NK-92 (cell line): ENCODE results near the gene FLOT1.
"Not testable (repeated sequence)": the region's sequence is repeated elsewhere in the genome, so short reads cannot be mapped to it uniquely, and the experiment has no call there.

Experiments used
- DNase-seq: peaks from one replicate; lab custom pipeline; 2025; ENCODE audit not compliant: unreplicated experiment; lab: John Stamatoyannopoulos, UW

Gene FLOT1

DNA sequence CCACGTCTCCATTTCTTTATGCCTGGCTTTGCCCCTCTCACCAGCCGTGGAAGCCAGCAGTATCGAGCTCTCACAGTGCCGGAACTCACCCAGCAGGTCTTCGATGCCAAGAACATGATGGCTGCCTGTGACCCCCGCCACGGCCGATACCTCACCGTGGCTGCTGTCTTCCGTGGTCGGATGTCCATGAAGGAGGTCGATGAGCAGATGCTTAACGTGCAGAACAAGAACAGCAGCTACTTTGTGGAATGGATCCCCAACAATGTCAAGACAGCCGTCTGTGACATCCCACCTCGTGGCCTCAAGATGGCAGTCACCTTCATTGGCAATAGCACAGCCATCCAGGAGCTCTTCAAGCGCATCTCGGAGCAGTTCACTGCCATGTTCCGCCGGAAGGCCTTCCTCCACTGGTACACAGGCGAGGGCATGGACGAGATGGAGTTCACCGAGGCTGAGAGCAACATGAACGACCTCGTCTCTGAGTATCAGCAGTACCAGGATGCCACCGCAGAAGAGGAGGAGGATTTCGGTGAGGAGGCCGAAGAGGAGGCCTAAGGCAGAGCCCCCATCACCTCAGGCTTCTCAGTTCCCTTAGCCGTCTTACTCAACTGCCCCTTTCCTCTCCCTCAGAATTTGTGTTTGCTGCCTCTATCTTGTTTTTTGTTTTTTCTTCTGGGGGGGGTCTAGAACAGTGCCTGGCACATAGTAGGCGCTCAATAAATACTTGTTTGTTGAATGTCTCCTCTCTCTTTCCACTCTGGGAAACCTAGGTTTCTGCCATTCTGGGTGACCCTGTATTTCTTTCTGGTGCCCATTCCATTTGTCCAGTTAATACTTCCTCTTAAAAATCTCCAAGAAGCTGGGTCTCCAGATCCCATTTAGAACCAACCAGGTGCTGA lies 18.4 kb downstream of the FLOT1 start:
- not testable (repeated sequence) for DNase-seq

DNA sequence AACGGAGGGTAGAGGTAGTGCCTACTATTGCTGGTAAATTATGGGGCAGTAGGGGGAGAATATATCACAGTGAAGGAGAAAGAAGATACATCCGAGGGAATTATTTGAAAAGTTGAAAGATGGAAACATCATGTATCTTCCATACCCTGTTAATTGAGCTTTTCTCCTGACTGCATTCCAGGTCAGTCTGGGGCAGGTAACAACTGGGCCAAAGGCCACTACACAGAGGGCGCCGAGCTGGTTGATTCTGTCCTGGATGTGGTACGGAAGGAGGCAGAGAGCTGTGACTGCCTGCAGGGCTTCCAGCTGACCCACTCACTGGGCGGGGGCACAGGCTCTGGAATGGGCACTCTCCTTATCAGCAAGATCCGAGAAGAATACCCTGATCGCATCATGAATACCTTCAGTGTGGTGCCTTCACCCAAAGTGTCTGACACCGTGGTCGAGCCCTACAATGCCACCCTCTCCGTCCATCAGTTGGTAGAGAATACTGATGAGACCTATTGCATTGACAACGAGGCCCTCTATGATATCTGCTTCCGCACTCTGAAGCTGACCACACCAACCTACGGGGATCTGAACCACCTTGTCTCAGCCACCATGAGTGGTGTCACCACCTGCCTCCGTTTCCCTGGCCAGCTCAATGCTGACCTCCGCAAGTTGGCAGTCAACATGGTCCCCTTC lies 19.2 kb downstream of the FLOT1 start:
- not testable (repeated sequence) for DNase-seq

- no peak for DNase-seq
Measured at GRCh38 chr6:30722280-30723112, 20.0 kb downstream of the FLOT1 start.

DNA sequence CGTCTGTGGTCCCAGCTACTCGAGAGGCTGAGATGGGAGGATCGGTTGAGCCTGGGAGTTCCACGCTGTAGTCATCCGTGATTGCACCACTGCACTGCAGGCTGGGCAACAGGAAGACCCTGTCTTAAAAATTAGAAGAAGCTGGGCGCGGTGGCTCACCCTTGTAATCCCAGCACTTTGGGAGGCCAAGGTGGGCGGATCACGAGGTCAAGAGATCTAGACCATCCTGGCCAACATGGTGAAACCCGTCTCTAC lies 20.5 kb downstream of the FLOT1 start:
- not testable (repeated sequence) for DNase-seq

DNA sequence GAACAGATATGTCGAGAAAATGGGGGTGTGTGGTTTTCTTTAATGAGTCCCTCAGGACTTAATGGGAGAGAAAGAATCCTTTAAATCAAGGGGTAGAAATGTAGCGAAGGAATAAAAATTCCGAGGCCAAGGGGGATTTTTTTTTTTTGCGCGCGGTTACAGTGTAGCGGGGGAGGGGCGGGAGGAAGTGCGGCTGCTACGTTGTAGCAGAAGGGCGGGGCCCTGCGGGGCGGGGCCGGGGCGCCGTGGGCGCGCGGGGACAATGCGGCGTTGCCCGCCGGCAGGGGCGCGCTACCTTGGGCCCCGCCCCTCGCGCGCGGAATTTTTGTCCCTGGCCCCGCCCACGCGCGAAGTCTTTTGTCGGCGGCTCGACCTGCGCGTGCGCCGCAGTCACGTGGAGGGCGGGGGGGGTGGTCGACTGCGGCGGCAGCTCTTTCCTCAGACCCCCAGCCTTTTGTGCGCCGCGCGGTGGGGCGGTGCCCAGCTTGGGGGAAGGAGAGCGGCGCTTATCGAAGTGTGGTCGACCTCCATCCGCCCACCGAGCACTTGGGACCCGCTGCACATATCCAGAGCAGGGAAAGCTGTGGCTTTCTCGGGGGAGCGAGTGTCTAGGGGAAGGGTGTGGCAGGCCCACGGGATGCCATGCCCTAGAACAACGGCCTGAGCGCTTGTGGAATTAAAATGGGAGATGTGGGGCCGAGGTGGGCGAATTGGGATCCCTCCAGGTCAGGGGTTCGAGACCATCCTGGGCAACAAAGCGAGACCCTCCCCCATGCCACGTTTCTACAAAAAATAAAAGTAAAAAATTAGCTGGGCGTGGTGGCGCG lies 21.1 kb downstream of the FLOT1 start:
- DNase-seq, result peak; percentile 46

DNA sequence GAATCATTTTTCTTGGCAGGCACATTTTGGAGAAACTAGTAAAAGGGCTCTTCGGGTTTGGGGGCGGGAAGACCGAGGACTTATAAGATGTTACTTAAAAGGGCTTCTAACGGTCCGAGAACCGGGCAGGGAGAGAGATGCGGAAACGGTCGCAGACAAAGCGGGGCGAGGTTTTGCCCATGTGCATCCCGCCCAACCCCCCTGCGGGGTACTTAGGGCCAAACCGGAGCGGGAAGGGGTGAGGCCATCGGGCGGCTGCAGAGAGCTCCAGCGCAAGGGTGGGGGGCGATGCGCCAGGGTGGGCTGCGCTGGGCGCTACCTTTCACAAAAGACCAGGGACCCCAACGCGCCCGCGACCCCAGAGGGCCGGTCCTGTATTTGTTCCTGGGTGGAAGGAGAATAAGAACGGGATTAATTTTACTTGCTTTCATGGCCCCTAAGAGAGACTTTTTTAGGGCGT lies 21.7 kb downstream of the FLOT1 start:
- DNase-seq, result no peak

GRCh38 chr6:30719791-30720737 lies 22.4 kb downstream of the FLOT1 start, which contains the start of gene TUBB:
TSS of gene TUBB (plus strand) at chr6:30720352. CDS start at chr6:30720507, 155 bp downstream.
- DNase-seq, result peak; percentile 67

DNA sequence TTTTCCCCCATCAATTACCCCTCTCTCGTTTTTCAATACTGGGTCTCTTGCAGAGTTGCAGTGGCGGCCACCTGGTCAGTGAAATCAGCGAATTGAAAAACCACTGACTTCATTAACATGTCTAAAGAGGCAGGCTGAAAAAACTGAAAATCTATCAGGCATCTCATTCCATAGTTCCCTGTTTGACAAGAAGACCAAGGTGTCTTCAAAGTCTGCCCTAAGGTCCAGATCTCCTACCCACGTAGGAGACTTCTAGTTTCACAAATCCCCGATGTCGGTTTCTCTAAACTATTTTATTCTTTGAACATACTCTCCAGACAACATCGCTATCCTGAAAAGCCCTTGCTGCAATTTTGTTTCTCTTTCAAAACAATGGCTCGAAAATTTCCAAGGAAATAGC lies 23.1 kb downstream of the FLOT1 start:
- DNase-seq, result no peak

GRCh38 chr6:30717845-30718720 lies 24.4 kb downstream of the FLOT1 start:
- DNase-seq, result not testable (repeated sequence)

GRCh38 chr6:30717129-30717844 lies 25.2 kb downstream of the FLOT1 start, which contains the start of gene MDC1:
TSS of gene MDC1 (minus strand) at chr6:30717281. CDS start at chr6:30715175, 2,106 bp downstream.
- DNase-seq, result peak; percentile 95

DNA sequence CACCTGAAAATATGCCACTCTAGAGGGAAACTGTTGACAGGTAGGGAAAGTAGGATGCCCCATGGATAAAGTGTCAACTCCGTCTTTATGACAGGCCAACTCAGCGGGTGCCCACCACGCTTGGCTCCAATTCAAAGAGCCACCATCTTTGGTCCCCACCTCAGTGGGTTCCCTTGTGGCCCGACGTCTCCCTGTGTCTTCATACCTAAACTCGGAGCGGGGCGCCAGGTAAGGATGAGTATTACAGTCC lies 25.7 kb downstream of the FLOT1 start:
- DNase-seq, result no peak

DNA sequence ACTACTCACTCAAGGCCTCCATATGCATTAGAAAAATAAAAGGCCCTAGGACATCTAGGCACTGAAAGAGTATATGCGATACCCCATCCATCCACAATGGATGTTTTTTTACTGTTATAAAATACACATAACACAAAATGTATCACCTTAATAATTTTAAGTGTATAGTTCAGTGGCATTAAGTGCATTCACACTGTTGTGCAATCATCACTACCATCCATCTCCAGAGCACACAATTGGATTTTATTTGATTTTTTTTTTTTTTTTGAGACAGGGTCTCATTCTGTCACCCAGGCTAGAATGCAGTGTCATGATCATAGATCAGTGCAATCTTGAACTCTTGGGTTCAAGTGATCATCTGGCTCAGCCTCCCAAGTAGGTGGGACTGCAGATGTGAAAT lies 28.2 kb downstream of the FLOT1 start:
- DNase-seq, result no peak

- DNase-seq, result no peak
Measured at GRCh38 chr6:30712441-30712945, 30.0 kb downstream of the FLOT1 start.

- no peak for DNase-seq
Measured at GRCh38 chr6:30711758-30712380, 30.6 kb downstream of the FLOT1 start.

- no peak for DNase-seq
Measured at GRCh38 chr6:30709101-30709868, 33.2 kb downstream of the FLOT1 start.

DNA sequence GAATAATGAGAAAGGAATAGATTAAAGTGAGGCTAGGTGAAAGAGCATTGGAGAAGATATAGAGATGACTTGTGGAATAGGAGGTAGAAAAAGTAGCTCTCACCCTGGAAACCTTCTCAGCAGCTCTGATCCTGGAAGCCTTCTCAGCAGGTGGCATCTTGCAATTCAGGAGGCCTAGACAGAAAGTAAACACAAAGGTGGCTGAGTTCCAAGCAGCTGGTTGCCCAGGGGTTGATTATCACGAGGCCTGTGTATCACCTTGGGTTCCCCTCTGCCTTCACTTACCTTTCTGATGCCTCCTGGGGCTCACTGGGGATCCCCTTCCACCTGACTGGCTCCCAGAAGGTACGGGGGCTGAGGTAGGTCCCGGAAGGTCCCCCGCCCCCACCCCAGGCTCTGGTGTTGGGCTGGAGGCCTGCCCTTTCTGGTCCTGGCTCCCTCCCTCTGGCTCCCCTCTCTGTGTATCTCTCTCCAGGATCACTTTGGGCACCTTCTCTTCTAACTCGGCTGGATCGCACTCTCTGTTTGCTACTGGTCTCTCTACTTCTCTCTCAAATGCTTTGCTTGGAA lies 35.1 kb downstream of the FLOT1 start:
- no peak for DNase-seq
